A673 (cell line): ENCODE data around the gene SUMF1. TPM values are rescaled to one million over a fixed set of nuclear protein-coding genes. Genes with fewer than 3 reads are reported as not detected.

Experiments
- BruUV-seq: library from RNA; stranded (reverse); fragments of 400-500 nt; replicated peaks from 2 replicates; lab custom pipeline; 2021; lab: Mats Ljungman, UMichigan
- CTCF ChIA-PET: fragments of 300-600 bp; sonication (Branson Sonifier 250); formaldehyde crosslinking; loops from one replicate; lab custom pipeline; 2022; ENCODE audit warnings: antibody characterized with exemption; lab: Charles Lee
- POLR2A ChIA-PET: fragments of 300-600 bp; sonication (Branson Sonifier 250); formaldehyde crosslinking; loops from one replicate; lab custom pipeline; 2022; ENCODE audit warnings: antibody characterized with exemption; ENCODE audit not compliant: low non-redundant PET; lab: Charles Lee
- DNase-seq: peaks from one replicate; pipeline ENCODE4 v3.0.0-alpha.2; 2015; ENCODE audit warnings: low spot score
- H3K27ac ChIP-seq: fragments of 200-600 bp; sonication (generic); 2 replicates; pipeline ENCODE4 v1.5.1; 2016; ENCODE audit warnings: mixed run types, low read depth, mild to moderate bottlenecking, mixed read lengths, antibody characterized with exemption, low read length; ENCODE audit not compliant: poor library complexity, severe bottlenecking
- H3K27me3 ChIP-seq: fragments of 200-600 bp; sonication (generic); replicated peaks from 2 replicates; pipeline ENCODE4 v1.6.1; 2017; ENCODE audit warnings: mixed run types, low read depth, mild to moderate bottlenecking, mixed read lengths, antibody characterized with exemption, low read length; ENCODE audit not compliant: insufficient read depth, poor library complexity
- H3K36me3 ChIP-seq: fragments of 200-600 bp; sonication (generic); 2 replicates; pipeline ENCODE4 v1.6.1; 2016; ENCODE audit warnings: mixed run types, mild to moderate bottlenecking, mixed read lengths, antibody characterized with exemption, low read length; ENCODE audit not compliant: insufficient read depth, poor library complexity, severe bottlenecking
- H3K4me1 ChIP-seq: fragments of 200-600 bp; sonication (generic); 2 replicates; pipeline ENCODE4 v1.6.1; 2017; ENCODE audit warnings: mixed run types, mild to moderate bottlenecking, mixed read lengths, antibody characterized with exemption, low read length; ENCODE audit not compliant: insufficient read depth, poor library complexity, severe bottlenecking
- H3K4me3 ChIP-seq: fragments of 200-600 bp; sonication (generic); 2 replicates; pipeline ENCODE4 v1.5.1; 2016; ENCODE audit warnings: low read depth, mixed run types, mild to moderate bottlenecking, mixed read lengths, low read length; ENCODE audit not compliant: poor library complexity, severe bottlenecking
- H3K9me3 ChIP-seq: fragments of 200-600 bp; sonication (generic); 2 replicates; pipeline ENCODE4 v1.6.1; 2016; ENCODE audit warnings: mixed run types, low read depth, mild to moderate bottlenecking, mixed read lengths, antibody characterized with exemption, low read length; ENCODE audit not compliant: poor library complexity, severe bottlenecking
- CTCF ChIP-seq: fragments of 300-800, 200-600 bp; sonication (generic); conservative IDR thresholded peaks from 2 replicates; pipeline ENCODE4 v1.5.1; 2017; ENCODE audit warnings: low read depth, mild to moderate bottlenecking, antibody characterized with exemption, low read length, moderate library complexity, mixed read lengths
- EZH2 ChIP-seq: fragments of 200-600 bp; sonication (generic); IDR thresholded peaks from 2 replicates; pipeline ENCODE4 v1.6.1; 2017; ENCODE audit warnings: borderline replicate concordance, low read depth, mild to moderate bottlenecking, mixed read lengths, antibody characterized with exemption, low read length; ENCODE audit not compliant: poor library complexity, severe bottlenecking
- intact Hi-C: fragments of 100-400 bp; cut with micrococcal nuclease; formaldehyde crosslinking; loops from one replicate; pipeline ENCODE4 v1.10.0; 2022; ENCODE audit not compliant: unreplicated experiment
- total RNA-seq: library from RNA; stranded (reverse); gene quantifications from 2 replicates; pipeline ENCODE4 v1.2.3, GENCODE V29; 2021

SUMF1 gene
- total RNA-seq, 1 experiment from 2014 or later, result 7.8 TPM

- ChIA-PET POLR2A (no interaction called here), CTCF (no interaction called here)
- Histone ChIP-seq H3K27ac (no peak overlapping the region), H3K4me3 (no peak overlapping the region), H3K9me3 (no peaks in the 10 kb centered on the region), H3K36me3 (no peaks in the 10 kb centered on the region), H3K4me1 (no peaks in the 10 kb centered on the region), H3K27me3 (no peaks in the 10 kb centered on the region)
- no peak for DNase-seq
- no peak for TF ChIP-seq EZH2
- TF ChIP-seq CTCF, result no peak
- intact Hi-C loops, result no loop called here
- no TSS peak for BruUV-seq
Observed at GRCh38 chr3:4454142-4454541, 12.9 kb downstream of the SUMF1 start.

DNA sequence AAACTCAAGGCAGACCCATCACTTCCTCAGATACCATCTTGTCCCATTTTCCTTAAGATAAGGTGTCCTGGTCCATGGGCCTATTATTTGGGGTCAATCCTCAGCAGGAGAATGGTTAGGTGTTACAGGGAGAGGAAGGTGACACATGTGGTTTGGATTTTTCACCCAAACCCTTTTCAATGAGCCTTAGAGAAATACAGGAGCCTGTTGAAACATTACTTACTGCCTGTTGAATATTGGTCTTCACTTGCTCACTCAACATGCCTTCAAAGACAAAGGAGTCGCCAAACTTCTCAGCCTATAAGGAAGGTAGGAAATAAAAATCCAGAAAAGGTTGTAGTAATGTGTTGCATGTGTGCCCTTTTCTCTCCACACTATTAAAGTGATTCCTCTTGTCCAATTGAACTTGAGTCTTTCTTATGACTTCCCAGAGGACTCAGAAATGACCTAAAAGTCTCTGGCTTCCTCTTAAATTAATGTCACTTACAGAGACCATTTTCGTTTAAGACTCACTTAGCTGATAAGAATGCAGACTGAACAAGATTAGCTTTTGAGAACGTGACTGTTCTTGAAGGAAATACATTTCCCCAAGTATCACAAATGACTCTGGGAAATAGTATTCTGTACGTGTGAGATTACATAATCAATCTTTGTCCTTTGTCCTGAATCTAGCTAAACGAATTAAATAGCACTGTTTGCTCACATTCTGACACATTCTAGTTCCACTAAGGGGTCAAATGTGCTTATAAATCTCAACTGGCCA, 17.8 kb downstream of the SUMF1 start:
- BruUV-seq, result no TSS peak

DNA sequence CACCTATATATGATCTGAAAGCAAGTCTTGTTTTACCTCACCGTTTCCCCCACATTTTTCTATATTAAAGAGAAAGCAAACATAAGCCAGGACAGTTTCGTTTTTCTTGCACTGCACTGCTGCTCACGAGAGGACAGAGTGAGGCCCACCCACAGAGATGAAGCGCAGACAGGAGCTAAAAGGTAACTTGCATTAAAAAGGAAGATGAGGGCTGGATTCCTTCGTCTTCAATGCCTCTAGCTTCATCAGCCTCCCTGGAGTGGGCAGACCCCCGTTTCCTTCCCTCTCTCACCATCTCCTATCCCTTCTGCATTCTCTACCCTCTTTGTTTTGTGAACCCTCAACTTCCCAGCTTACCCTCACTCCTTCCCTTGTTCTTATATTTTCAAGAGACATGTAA, 18.9 kb downstream of the SUMF1 start:
- Histone ChIP-seq H3K36me3 (no peaks in the 10 kb centered on the region), H3K9me3 (no peaks in the 10 kb centered on the region), H3K4me3 (no peak overlapping the region), H3K27me3 (no peaks in the 10 kb centered on the region), H3K27ac (no peak overlapping the region), H3K4me1 (no peaks in the 10 kb centered on the region)
- TF ChIP-seq CTCF (no peak), EZH2 (no peak)
- ChIA-PET POLR2A (interaction anchor here (0.5 kb wide), 1 partner anchor 188 kb away, joined by 5 read pairs; no protein-coding TSS in a partner anchor), CTCF (no interaction called here)
- BruUV-seq, result no TSS peak
- DNase-seq, result no peak
- intact Hi-C loops, result no loop called here

More for the DNA sequence above, 17.8 kb downstream of the SUMF1 start:
- Histone ChIP-seq H3K36me3 (no peaks in the 10 kb centered on the region), H3K9me3 (no peaks in the 10 kb centered on the region), H3K27ac (no peak overlapping the region), H3K4me1 (no peaks in the 10 kb centered on the region), H3K4me3 (no peak overlapping the region), H3K27me3 (no peaks in the 10 kb centered on the region)
- TF ChIP-seq EZH2 (no peak), CTCF (no peak)
- DNase-seq, result no peak
- POLR2A ChIA-PET, result no interaction called here
- intact Hi-C loops, result no loop called here
- CTCF ChIA-PET, result no interaction called here
